HEK293 (cell line): ENCODE data around the gene TRAPPC6A.
A peak's percentile ranks its signal among the peaks of the same experiment; 100 is the strongest.

Source experiments
- CTCF ChIA-PET: fragments of 350-600 bp; formaldehyde crosslinking; extraction: SDS; loops from one replicate; lab custom pipeline; 2021; ENCODE audit warnings: antibody characterized with exemption; lab: Yijun Ruan, JAX
- POLR2A ChIA-PET: fragments of 300-600 bp; formaldehyde crosslinking; extraction: SDS; loops from one replicate; lab custom pipeline; 2020; ENCODE audit warnings: antibody characterized with exemption, inconsistent platforms; lab: Yijun Ruan, JAX
- H3K27ac ChIP-seq: fragments of 200-500 bp; sonication (Bioruptor generic); 2 replicates; pipeline ENCODE4 v1.5.1; 2014; ENCODE audit warnings: low read depth, low read length, control low read depth, inconsistent platforms; ENCODE audit errors: extremely low read depth
- H3K36me3 ChIP-seq, 2 experiments: fragments of 200-500 bp in 1 of 2; sonication (Bioruptor generic) in 1 of 2; 1 replicate in 1 of 2; 2 replicates in 1 of 2; pipeline ENCODE4 v1.5.1; 2014 to 2017; ENCODE audit warnings: inconsistent platforms in 2 of 2, low read length in 2 of 2; ENCODE audit not compliant: control insufficient read depth in 2 of 2, insufficient read depth in 1 of 2
- H3K4me1 ChIP-seq: fragments of 200-500 bp; sonication (Bioruptor generic); 2 replicates; pipeline ENCODE4 v1.5.1; 2014; ENCODE audit warnings: mild to moderate bottlenecking, low read length, inconsistent platforms; ENCODE audit not compliant: control insufficient read depth, insufficient read depth
- H3K4me3 ChIP-seq: 2 replicates; pipeline ENCODE4 v1.5.1; 2011; ENCODE audit warnings: low read depth, mild to moderate bottlenecking, control low read depth, low read length, moderate library complexity
- H3K9me3 ChIP-seq: fragments of 200-500 bp; sonication (Bioruptor generic); 2 replicates; pipeline ENCODE4 v1.5.1; 2014; ENCODE audit warnings: low read depth, low read length, inconsistent platforms; ENCODE audit not compliant: control insufficient read depth, insufficient read depth
- GLIS1 ChIP-seq: fragments of 450-650 bp; formaldehyde crosslinking; IDR thresholded peaks from 2 replicates; pipeline ENCODE4 v1.5.1; 2016; ENCODE audit warnings: missing biosample characterization, missing genetic modification characterization
- KLF8 ChIP-seq: fragments of 450-650 bp; formaldehyde crosslinking; IDR thresholded peaks from 2 replicates; pipeline ENCODE4 v1.5.1; 2016; ENCODE audit warnings: missing biosample characterization, missing genetic modification characterization
- MEIS1 ChIP-seq: sonication (generic); formaldehyde crosslinking; IDR thresholded peaks from 2 replicates; pipeline ENCODE4 v1.8.1; 2022; ENCODE audit warnings: missing genetic modification reagents, mild to moderate bottlenecking, borderline replicate concordance
- PRDM10 ChIP-seq: fragments of 450-650 bp; formaldehyde crosslinking; IDR thresholded peaks from 2 replicates; pipeline ENCODE4 v1.5.1; 2016; ENCODE audit warnings: missing biosample characterization, missing genetic modification characterization
- PRDM4 ChIP-seq: fragments of 450-650 bp; formaldehyde crosslinking; IDR thresholded peaks from 2 replicates; pipeline ENCODE4 v1.5.1; 2017; ENCODE audit warnings: missing biosample characterization, missing genetic modification characterization
- PRDM6 ChIP-seq: fragments of 450-650 bp; formaldehyde crosslinking; IDR thresholded peaks from 2 replicates; pipeline ENCODE4 v1.5.1; 2017; ENCODE audit warnings: missing biosample characterization, missing genetic modification characterization
- ZEB2 ChIP-seq: fragments of 450-650 bp; formaldehyde crosslinking; IDR thresholded peaks from 2 replicates; pipeline ENCODE4 v1.5.1; 2016; ENCODE audit warnings: missing biosample characterization, missing genetic modification characterization
- ZFP37 ChIP-seq: fragments of 450-650 bp; formaldehyde crosslinking; IDR thresholded peaks from 2 replicates; pipeline ENCODE4 v1.5.1; 2016; ENCODE audit warnings: missing biosample characterization, missing genetic modification characterization
- ZIC2 ChIP-seq: fragments of 450-650 bp; formaldehyde crosslinking; IDR thresholded peaks from 2 replicates; pipeline ENCODE4 v1.5.1; 2016; ENCODE audit warnings: missing biosample characterization, missing genetic modification characterization
- ZNF133 ChIP-seq: fragments of 450-650 bp; formaldehyde crosslinking; IDR thresholded peaks from 2 replicates; pipeline ENCODE4 v1.5.1; 2016; ENCODE audit warnings: missing biosample characterization, missing genetic modification characterization
- ZNF146 ChIP-seq: fragments of 450-650 bp; formaldehyde crosslinking; IDR thresholded peaks from 2 replicates; pipeline ENCODE4 v1.5.1; 2016; ENCODE audit warnings: missing biosample characterization, missing genetic modification characterization
- ZNF148 ChIP-seq: fragments of 450-650 bp; formaldehyde crosslinking; IDR thresholded peaks from 2 replicates; pipeline ENCODE4 v1.5.0; 2017; ENCODE audit warnings: missing biosample characterization, missing genetic modification characterization, borderline replicate concordance
- ZNF157 ChIP-seq: fragments of 450-650 bp; formaldehyde crosslinking; IDR thresholded peaks from 2 replicates; pipeline ENCODE4 v1.5.1; 2016; ENCODE audit warnings: missing biosample characterization, missing genetic modification characterization
- ZNF311 ChIP-seq: fragments of 450-650 bp; formaldehyde crosslinking; IDR thresholded peaks from 2 replicates; pipeline ENCODE4 v1.5.1; 2017; ENCODE audit warnings: missing biosample characterization, missing genetic modification characterization, borderline replicate concordance
- ZNF530 ChIP-seq: fragments of 450-650 bp; formaldehyde crosslinking; IDR thresholded peaks from 2 replicates; pipeline ENCODE4 v1.5.1; 2016; ENCODE audit warnings: low read depth, missing biosample characterization, missing genetic modification characterization
- ZNF785 ChIP-seq: fragments of 450-650 bp; formaldehyde crosslinking; IDR thresholded peaks from 2 replicates; pipeline ENCODE4 v1.5.1; 2016; ENCODE audit warnings: missing biosample characterization, missing genetic modification characterization

Gene TRAPPC6A

GRCh38 chr19:45160870-45161737, 16.9 kb downstream of the TRAPPC6A start, which contains the start of gene NKPD1:
NKPD1 (minus strand) TSS chr19:45160982; CDS start chr19:45160150, 832 bp downstream.
- Histone ChIP-seq H3K36me3 (no peaks in the 10 kb centered on the region), H3K27ac (no peak within 1 kb of the TSS), H3K4me1 (no peaks in the 10 kb centered on the region), H3K9me3 (no peaks in the 10 kb centered on the region), H3K4me3 (no peak within 1 kb of the TSS)
- ChIA-PET CTCF (interaction anchor here (0.9 to 1.3 kb wide), 2 partner anchors 18 to 177 kb away, joined by 3 read pairs; no protein-coding TSS in a partner anchor), POLR2A (no interaction called here)
- no peak for TF ChIP-seq PRDM4

- Histone ChIP-seq H3K27ac (no peak overlapping the region), H3K9me3 (no peaks in the 10 kb centered on the region), H3K4me1 (no peaks in the 10 kb centered on the region), H3K4me3 (no peak overlapping the region), H3K36me3 (no peaks in the 10 kb centered on the region)
- CTCF ChIA-PET, result interaction anchor here (0.6 to 1.3 kb wide), 4 partner anchors 9 to 178 kb away, joined by 3 read pairs; no protein-coding TSS in a partner anchor
- TF ChIP-seq ZNF146 (tag by site-specific recombination) (no peak), ZNF148 (tag by site-specific recombination) (no peak), KLF8 (tag by site-specific recombination) (no peak), ZNF157 (tag by site-specific recombination) (no peak)
- POLR2A ChIA-PET, result no interaction called here
Measured at GRCh38 chr19:45159971-45160324, 18.1 kb downstream of the TRAPPC6A start.

GRCh38 chr19:45159210-45159970, 18.6 kb downstream of the TRAPPC6A start:
- ChIA-PET CTCF (interaction anchor here (0.6 to 1.3 kb wide), 3 partner anchors 9 to 179 kb away, joined by 3 read pairs; no protein-coding TSS in a partner anchor), POLR2A (no interaction called here)
- TF ChIP-seq ZNF311 (no peak), ZFP37 (no peak), MEIS1 (CRISPR knock-in tag) (no peak), ZEB2 (no peak), PRDM6 (tag by site-specific recombination) (no peak), ZNF785 (no peak), GLIS1 (tag by site-specific recombination) (peak; percentile 67), ZNF530 (no peak), PRDM10 (tag by site-specific recombination) (no peak), ZIC2 (tag by site-specific recombination) (peak; percentile 14; the same call in 1 of the 2 replicates), ZNF133 (no peak)

More at GRCh38 chr19:45159210-45159970, 18.6 kb downstream of the TRAPPC6A start:
- no peak overlapping the region for H3K27ac ChIP-seq
- no peaks in the 10 kb centered on the region for H3K9me3 ChIP-seq
- H3K4me3 ChIP-seq, result no peak overlapping the region
- no peaks in the 10 kb centered on the region for H3K36me3 ChIP-seq
- H3K4me1 ChIP-seq, result no peaks in the 10 kb centered on the region
